Measurements from ENCODE around the gene KLHL26. TPM values are rescaled to one million over a fixed set of nuclear protein-coding genes. Genes with fewer than 3 reads are reported as not detected.

The KLHL26 gene
- polyA plus RNA-seq, 1 experiment, result 2.3 TPM

GRCh38 chr19:18620311-18620710 is 16.5 kb upstream of the KLHL26 start:
- DNase-seq (ENCODE audit: low read depth), result no peak
- POLR2A ChIA-PET, result no interaction called here
- TF ChIP-seq CTCF (IDR thresholded peaks at IDR 0.05; ENCODE audit: insufficient read depth, low read depth, low read length), result no peak
- Histone ChIP-seq H3K36me3 (ENCODE audit: control insufficient read depth, insufficient read depth, low read length) (no peaks in the 10 kb centered on the region), H3K27me3 (ENCODE audit: control insufficient read depth, insufficient read depth, low read length) (peaks cover 2% of the 10 kb centered on the region), H3K4me3 (ENCODE audit: low read depth, low read length) (no peak overlapping the region)
- CTCF ChIA-PET, result interaction anchor here (1.1 to 1.3 kb wide), 2 partner anchors 9 to 31 kb away, joined by 3 read pairs; partner anchors contain the start of gene REX1BD

DNA sequence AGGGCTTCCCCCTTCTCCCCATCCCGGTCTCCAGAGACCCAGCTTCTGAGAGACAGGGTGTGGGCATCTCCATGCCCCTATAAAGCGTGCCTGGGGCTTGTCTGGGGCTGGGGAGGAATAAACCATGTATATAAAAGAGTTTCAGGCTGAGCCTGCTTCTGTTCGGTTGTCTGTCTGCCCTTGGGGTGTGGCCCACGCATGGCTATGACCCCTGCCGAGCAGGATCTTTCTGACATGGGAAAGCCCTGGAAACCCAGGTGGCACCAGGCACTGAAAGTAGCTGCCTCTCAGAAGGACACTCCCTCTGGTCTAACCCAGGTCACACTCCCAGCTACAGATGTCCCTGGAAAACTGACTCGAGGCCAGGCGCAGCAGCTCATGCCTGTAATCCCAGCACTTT is 15.9 kb upstream of the KLHL26 start:
- CTCF ChIA-PET, result no interaction called here

DNA sequence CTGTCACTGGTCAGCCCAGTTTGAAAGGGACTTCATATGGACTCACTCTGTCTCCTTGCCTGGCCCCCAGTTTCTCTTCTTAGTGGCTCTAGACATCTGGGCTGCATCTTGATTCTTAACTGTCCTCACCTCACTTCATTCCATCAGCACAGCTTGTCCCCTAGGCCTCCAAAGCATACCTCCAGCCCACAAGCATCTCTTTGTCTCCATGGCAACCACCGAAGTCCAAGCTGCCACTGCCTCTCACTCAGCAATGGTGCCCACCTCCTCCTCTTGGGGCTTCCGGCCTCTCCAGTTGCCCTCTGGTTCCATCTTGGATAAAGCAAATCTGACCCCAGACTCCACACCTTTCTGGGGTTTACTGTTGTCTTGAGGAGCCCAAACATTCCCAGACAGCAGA is 9.9 kb upstream of the KLHL26 start:
- TF ChIP-seq CTCF (IDR thresholded peaks at IDR 0.05; ENCODE audit: insufficient read depth, low read depth, low read length), result no peak
- Histone ChIP-seq H3K4me3 (ENCODE audit: low read depth, low read length) (no peak overlapping the region), H3K27me3 (ENCODE audit: control insufficient read depth, insufficient read depth, low read length) (peaks cover 7% of the 10 kb centered on the region), H3K36me3 (ENCODE audit: control insufficient read depth, insufficient read depth, low read length) (no peaks in the 10 kb centered on the region)
- ChIA-PET POLR2A (no interaction called here), CTCF (interaction anchor here (1.3 to 1.9 kb wide), 2 partner anchors 33 to 50 kb away, joined by 3 to 4 read pairs; no protein-coding TSS in a partner anchor)
- no peak for DNase-seq (ENCODE audit: low read depth)

More for the DNA sequence above, 15.9 kb upstream of the KLHL26 start:
- Histone ChIP-seq H3K27me3 (ENCODE audit: control insufficient read depth, insufficient read depth, low read length) (peaks cover 2% of the 10 kb centered on the region), H3K36me3 (ENCODE audit: control insufficient read depth, insufficient read depth, low read length) (no peaks in the 10 kb centered on the region), H3K4me3 (ENCODE audit: low read depth, low read length) (no peak overlapping the region)
- DNase-seq (ENCODE audit: low read depth), result no peak
- POLR2A ChIA-PET, result no interaction called here
- no peak for TF ChIP-seq CTCF (IDR thresholded peaks at IDR 0.05; ENCODE audit: insufficient read depth, low read depth, low read length)

DNA sequence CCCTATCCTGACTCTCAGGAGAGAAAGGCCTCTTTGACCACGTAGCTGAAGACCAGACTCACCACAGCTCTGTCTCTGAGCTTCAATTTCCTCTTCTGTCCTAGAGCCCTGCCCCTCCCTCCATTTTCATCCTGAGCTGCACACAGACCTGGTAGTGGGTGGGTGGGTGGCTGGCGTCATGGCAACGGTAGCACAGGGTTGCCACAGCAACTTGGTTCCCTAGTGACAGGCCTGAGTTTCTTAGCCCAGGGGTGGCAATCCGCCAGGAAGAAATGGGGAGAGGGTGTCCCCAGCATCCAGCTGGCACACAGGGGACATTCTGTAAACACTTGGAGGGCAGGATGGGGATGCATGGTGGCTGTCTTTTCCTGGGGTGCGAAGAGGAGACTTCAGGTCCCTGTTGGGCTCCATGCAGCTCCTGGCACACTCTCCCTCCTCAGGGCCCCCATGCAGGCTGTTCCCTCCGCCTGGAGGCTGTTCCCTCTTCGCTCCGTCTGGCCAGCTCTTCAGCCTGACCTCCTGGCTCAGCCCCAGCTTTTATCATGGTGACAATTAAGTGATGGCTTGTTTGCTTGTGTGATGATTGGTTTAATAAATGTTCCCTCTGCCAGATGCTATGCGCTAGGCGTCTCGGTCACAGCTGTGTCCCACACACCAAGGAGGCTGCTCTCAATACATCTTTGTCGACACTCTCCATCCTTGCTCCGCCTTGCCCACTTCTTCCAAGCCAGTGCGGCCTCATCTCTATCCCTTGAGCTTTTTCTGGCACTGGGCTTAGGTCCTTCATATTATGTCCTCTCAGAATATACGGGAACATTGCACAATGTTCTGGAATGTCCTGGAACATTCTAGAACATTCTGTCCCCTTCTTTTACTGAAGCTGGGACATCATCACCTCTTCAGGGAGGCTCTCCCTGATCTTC is 7.4 kb upstream of the KLHL26 start:
- no peak for DNase-seq (ENCODE audit: low read depth)
- ChIA-PET POLR2A (no interaction called here), CTCF (interaction anchor here (1.3 to 1.6 kb wide), 2 partner anchors 10 to 17 kb away, joined by 3 read pairs; partner anchors contain the start of gene TMEM59L)
- Histone ChIP-seq H3K4me3 (ENCODE audit: low read depth, low read length) (no peak overlapping the region), H3K36me3 (ENCODE audit: control insufficient read depth, insufficient read depth, low read length) (no peaks in the 10 kb centered on the region), H3K27me3 (ENCODE audit: control insufficient read depth, insufficient read depth, low read length) (peaks cover 5% of the 10 kb centered on the region)
- no peak for TF ChIP-seq CTCF (IDR thresholded peaks at IDR 0.05; ENCODE audit: insufficient read depth, low read depth, low read length)

- no peak for TF ChIP-seq CTCF (IDR thresholded peaks at IDR 0.05; ENCODE audit: insufficient read depth, low read depth, low read length)
- POLR2A ChIA-PET, result no interaction called here
- Histone ChIP-seq H3K27me3 (ENCODE audit: control insufficient read depth, insufficient read depth, low read length) (peaks cover 4% of the 10 kb centered on the region), H3K4me3 (ENCODE audit: low read depth, low read length) (no peak overlapping the region), H3K36me3 (ENCODE audit: control insufficient read depth, insufficient read depth, low read length) (no peaks in the 10 kb centered on the region)
- DNase-seq (ENCODE audit: low read depth), result no peak
- CTCF ChIA-PET, result no interaction called here
These were observed 3.5 kb upstream of the KLHL26 start for GRCh38 chr19:18633321-18633720.

Measured in BJ (cell line).